Left ventricle myocardium superior (tissue), 1 donor: ENCODE results near the gene MAG. TPM values are rescaled to one million over a fixed set of nuclear protein-coding genes. Genes with fewer than 3 reads are reported as not detected.

Source experiments
- ATAC-seq: fragments of 200-7000 bp; cut with Tn5 transposase; one replicate; pipeline ENCODE4 v1.9.1; 2020; ENCODE audit warnings: mild to moderate bottlenecking, moderate library complexity
- DNase-seq: peaks from one replicate; pipeline ENCODE4 v3.0.0-alpha.2; 2020
- intact Hi-C: fragments of 100-400 bp; cut with micrococcal nuclease; formaldehyde crosslinking; loops from one replicate; pipeline ENCODE4 v1.11.0; 2022
- total RNA-seq: library from RNA; stranded (reverse); fragmentation: NEBNext Ultra II Directional; extraction: Animal tissue kit (Norgen Biotek cat#: 25700); gene quantifications from one replicate; pipeline ENCODE4 v1.2.1, GENCODE V29; 2021
- donor health status: DM: no; HTN: yes; CAD: no; lungs with severe emphysema.

Gene MAG
- total RNA-seq, 1 donor from 2014 or later = not detected

DNA sequence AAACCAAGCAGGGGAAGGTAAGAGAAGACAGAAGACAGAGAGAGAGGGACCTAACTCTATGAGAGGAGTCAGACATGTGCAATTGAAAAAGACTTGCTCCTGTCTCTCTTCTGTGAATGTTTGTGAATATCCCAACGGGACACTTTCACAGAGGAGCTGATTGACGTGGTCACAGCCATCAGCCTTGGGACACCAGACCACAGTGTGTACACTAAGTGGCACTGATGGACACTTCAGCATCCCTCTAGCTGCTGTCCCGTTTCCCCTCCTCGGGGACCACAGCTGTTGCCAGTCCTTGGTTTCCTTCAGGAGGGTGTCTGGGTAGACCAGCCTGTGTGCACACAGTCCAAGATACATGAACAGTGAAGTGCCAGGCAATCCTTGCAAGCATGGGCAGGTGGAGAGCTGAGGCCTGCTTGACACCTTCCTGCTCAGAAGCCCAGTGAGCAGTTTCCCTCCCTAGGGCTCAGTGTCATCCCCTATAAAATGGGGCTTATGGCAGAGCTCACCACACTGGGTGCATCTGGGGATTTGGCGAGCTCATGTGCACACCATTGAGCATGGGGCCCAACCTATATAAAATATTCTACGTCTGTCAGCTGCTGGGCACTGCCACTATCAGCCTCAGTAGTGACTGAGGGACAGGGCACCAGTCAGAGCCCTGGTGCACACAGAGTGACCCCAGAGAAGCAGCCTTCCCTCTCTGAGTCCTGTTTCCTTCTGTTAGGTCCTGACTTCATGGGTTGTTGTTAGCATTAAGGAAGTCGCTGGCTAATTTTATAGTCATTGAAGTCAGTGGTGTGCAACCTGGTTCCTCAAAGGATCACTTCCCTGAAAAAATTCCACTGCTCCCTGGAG lies 27.5 kb upstream of the MAG start:
- intact Hi-C loops = no loop called here
- ATAC-seq (no peak), DNase-seq (peak; percentile 14)

DNA sequence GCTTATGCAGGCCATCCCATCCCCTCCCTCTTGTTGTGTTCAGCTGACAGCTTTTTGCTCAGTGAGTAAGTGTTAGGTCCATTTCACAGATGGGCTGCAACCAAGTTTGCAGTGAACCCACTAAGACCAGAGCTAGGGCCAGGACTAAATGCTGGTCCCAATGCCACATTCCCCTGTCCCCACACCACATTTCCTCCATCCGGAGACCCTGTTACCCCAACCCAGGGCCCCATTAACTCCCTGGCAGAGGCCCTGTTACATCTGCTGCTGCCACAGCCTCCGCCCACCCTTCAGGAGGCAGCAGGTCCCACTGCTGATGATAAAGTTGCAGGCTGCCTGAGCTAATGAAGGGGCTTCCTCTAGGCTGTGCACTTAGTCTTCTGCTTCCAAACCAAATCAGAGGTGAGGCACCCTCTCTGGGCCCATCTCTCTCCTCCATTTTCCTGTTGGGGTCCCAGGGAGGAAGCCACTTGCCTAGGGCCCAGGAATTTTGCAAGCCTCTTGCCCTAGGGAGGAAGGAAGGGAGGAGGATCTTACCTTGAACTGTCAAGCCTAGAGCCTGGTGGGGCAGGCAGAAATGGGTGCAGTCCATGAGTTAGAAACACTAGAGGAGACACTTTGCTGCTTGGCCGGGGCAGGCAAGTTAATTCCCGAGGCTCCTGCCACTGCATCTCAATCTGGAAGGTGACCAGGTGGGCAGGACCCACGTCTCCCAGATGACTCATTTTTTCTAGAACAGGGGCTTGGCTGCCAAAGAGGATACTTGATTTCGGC lies 26.6 kb upstream of the MAG start:
- DNase-seq = peak; percentile 20
- no peak for ATAC-seq
- intact Hi-C loops = no loop called here

DNA sequence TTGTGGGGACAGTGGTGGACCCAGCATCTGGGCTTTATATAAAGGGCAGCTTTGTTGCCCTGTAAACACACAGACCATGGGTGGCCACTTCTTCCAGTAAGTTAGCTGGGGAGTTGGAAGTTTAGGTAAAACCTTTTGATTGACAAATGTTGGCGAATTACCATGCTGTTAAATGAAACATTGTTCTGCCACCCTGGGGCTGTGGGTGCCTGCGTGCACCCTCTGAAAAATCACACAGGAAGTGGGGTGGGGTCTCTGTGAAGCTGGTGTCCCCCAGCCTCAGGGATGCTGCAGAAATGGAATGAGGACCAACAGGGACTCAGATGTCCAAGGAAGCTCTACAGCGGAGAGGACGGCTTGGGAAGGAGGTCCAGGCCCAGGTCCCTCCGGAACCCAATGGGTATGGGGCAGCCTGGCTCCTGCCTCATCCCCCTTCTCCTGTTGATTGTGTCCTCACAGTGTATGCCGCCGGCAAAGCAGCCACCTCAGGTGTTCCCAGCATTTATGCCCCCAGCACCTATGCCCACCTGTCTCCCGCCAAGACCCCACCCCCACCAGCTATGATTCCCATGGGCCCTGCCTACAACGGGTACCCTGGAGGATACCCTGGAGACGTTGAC lies 26.0 kb upstream of the MAG start:
- DNase-seq = peak; percentile 39
- ATAC-seq = no peak
- intact Hi-C loops = no loop called here

DNA sequence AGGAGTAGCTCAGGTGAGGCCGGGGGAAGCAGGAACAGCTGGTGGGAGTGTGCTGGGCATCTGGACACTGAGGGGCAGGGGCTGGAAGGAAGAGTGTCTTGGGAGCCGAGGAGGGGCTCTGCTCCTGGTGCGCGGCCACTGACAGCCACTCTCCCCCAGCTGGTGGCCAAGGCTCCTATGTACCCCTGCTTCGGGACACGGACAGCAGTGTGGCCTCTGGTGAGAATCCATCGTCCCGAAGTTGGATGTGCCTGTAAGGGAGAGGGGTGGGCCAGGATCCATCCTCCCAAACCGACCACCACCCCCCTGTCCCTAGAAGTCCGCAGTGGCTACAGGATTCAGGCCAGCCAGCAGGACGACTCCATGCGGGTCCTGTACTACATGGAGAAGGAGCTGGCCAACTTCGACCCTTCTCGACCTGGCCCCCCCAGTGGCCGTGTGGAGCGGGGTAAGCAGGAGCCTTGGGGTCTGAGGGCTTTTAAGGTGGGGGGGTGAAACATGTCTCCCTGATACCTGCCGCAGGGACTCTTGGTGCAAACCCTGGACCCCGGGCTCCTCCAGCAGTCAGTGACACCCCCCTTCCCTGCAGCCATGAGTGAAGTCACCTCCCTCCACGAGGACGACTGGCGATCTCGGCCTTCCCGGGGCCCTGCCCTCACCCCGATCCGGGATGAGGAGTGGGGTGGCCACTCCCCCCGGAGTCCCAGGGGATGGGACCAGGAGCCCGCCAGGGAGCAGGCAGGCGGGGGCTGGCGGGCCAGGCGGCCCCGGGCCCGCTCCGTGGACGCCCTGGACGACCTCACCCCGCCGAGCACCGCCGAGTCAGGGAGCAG lies 25.2 kb upstream of the MAG start:
- intact Hi-C loops = no loop called here
- DNase-seq (peak; percentile 61), ATAC-seq (peak; percentile 15)

DNA sequence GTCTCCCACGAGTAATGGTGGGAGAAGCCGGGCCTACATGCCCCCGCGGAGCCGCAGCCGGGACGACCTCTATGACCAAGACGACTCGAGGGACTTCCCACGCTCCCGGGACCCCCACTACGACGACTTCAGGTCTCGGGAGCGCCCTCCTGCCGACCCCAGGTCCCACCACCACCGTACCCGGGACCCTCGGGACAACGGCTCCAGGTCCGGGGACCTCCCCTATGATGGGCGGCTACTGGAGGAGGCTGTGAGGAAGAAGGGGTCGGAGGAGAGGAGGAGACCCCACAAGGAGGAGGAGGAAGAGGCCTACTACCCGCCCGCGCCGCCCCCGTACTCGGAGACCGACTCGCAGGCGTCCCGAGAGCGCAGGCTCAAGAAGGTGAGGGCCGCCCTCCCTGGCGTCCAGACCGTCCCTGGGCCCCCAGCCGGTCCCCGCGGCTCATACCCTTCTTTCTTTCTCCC lies 24.6 kb upstream of the MAG start:
- intact Hi-C loops = no loop called here
- DNase-seq = peak; percentile 79
- ATAC-seq = peak; percentile 57

DNA sequence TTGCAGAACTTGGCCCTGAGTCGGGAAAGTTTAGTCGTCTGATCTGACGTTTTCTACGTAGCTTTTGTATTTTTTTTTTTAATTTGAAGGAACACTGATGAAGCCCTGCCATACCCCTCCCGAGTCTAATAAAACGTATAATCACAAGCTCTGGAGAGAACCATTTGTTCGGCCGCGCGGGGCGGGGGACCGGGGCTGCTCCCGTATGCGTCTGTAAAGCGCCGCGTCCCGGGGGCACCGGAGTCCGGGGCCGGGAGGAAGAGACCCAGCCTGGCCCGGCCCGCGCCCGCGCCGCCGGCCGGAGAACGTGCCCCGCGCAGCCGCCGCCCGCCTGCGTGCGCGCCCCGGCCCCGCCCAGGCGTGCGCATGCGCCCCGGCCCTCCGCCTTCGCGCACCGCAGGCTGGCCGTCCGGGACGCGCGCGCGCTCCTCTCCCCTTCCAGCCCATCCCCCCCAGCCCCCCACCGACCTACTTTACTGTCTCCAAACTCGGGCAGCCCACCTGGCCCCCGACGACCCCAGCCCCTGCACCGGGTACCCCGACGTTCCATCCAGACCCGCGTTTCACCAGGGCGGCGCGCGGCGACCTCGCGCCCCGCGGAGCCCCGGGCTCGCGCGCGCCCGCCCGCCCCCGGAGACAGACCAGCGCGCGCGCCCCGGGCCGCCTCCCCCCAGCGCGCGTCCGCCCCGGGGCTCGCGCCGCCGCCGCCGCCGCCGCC lies 24.0 kb upstream of the MAG start:
- intact Hi-C loops = no loop called here

DNA sequence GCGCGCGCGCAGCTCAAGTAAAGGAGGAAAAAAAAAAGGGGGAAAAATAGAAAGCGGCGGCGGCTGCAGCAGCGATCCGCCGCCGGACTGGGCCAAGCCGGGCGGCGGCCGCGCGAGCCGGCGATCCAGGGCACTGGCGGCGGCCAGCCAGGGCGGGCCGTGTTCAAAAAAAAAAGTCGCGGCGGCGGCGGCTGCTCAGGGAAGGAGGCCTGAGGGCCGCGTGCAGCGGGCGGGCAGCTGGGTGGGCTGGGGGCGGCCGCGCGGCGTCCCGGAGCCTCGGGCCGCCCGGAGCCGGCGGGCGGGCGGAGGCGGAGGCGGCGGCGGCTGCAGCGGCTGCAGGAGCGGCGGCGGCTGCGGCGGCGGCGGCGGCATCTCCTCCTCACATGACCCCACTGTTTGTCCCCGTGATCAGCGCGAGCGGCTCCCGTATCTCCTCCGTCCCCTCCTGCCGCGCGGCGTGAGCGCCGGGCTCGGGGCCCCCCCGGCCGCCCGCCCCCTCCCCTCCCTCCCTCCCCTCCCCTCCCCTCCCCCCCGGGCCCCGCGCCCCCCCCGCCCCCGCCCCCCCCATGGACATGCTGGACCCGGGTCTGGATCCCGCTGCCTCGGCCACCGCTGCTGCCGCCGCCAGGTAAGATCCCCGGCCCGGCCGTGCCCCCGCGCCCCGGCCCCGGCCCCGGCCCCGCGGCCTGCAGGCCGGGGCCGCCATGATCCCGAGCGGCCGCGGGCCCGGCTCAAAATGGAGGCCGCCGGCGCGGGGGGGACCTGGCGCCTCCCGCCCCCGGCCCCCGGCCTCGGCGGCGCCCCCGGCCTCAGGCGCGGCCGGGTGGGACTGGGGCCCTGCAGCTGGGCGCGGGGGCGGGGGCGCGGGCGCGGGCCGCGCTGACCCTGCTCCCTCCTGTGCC lies 23.2 kb upstream of the MAG start, which contains the start of gene USF2:
Gene USF2, plus strand, starts transcription at position 427 of the 902 bp plus-strand sequence. Its CDS starts 140 bp downstream, at position 567.
- DNase-seq = peak; percentile 85
- intact Hi-C loops = no loop called here
- ATAC-seq = peak; percentile 9

More for the DNA sequence above, 24.0 kb upstream of the MAG start:
- peak; percentile 91 for DNase-seq
- peak; percentile 76 for ATAC-seq

DNA sequence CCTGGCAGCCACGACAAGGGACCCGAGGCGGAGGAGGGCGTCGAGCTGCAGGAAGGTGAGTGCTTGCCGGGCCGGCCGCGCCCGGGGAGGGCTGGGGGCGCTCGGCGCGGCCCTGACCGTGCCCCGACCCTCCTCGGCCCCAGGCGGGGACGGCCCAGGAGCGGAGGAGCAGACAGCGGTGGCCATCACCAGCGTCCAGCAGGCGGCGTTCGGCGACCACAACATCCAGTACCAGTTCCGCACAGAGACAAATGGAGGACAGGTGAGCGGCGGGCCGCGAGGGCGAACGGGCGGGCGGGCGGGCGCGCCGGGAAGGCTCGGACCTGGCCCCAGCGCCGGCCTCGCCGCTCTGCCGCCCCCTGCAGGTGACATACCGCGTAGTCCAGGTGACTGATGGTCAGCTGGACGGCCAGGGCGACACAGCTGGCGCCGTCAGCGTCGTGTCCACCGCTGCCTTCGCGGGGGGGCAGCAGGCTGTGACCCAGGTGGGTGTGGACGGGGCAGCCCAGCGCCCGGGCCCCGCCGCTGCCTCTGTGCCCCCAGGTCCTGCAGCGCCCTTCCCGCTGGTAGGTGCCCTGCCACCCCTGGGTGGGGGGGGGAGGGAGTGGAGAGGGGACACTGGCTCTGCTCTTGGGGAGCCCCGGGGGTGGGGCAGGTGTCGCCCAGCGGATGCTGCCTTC lies 22.4 kb upstream of the MAG start:
- intact Hi-C loops = no loop called here
- ATAC-seq (peak; percentile 55), DNase-seq (peak; percentile 91)

DNA sequence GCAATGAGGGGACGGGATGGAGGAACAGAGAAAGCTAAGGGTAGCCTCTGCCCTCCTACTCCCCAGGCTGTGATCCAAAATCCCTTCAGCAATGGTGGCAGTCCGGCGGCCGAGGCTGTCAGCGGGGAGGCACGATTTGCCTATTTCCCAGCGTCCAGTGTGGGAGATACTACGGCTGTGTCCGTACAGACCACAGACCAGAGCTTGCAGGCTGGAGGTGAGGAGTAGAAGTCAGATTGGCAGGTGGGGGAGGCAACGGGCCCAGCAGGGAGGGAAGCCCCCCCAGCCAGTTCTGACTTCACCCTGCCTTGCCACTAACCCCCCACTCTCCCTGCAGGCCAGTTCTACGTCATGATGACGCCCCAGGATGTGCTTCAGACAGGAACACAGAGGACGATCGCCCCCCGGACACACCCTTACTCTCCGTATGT lies 21.6 kb upstream of the MAG start:
- DNase-seq (no peak), ATAC-seq (no peak)
- intact Hi-C loops = no loop called here

DNA sequence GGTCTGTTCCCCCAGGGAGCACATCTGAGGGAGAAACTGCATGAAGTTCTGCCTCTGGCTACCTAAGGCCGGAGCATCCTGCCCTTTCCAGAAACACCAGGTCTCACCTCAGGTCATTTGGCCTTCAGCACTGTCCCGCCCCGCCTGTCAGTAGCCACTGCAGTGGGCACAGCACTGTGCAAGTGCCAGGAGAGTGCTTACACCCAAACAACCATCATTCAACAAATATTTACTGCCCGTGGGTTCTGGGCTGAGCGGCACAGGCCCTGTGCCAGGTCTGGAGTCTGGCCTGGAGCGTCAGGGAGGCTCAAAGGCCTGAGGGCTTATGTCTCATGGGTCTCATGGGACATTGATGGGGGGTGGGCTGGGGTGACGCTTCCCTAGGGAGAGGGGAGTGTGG lies 20.4 kb upstream of the MAG start:
- ATAC-seq (no peak), DNase-seq (no peak)
- intact Hi-C loops = no loop called here

DNA sequence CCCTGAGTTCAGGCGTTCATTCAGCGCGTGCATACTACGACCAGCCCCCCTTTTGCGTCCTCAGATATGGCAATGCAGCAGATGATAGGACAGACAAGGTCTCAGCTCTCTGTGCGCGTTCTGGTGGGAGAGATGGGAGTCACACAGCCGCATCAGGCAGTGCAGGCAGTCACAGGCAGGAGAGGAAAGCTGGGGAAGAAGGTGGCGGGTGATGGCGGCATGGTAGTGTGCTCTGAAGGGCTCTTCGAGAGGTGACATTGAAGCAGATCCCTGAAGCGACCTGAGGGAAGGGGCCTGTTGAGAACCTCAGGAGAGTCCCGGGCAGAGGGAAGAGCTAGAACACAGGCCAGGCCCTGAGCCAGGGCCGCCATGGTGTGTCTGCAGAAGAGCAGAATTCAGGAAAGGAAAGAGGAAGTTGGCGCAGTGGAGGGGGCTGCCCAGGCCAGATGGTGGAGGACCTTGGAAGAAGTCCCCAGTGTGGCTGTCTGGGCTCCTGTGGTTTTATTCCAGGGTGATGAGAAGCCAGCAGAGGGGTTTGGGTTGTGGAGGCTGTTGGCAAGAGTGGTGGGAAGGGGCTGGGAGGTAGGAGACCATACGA lies 19.7 kb upstream of the MAG start:
- intact Hi-C loops = no loop called here
- DNase-seq = peak; percentile 63
- ATAC-seq = no peak

DNA sequence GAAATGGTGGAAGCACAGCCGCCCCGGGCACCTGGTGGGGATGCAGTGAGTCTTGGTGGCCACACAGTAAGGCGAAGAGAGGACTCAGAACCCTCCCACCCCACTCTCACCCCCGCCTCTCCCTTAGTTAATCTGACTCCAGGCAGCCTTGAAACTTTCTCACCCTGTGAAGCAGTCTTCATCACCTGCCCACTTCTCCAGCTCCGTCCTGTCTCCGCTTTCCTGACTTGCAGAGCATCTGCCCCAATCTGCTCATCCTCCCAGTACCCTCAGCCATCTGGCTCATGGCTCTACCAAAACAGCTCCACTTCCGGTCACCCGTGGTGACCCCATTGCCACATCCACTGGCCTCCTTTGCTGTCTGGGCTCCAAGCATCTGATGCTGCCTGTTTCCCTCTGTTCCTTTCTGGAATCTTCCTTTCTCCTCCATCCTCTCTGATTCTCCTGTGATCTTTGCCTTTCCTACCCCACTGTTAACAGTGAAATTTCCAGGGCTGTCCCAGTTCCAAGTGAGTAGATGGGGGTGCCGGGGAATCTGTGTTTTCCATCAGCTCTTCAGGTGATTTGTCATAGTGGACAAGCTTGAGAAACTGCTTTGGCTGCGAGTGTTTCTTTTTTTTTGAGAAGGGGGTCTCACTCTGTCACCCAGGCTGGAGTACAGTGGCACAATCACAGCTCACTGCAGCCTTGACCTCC lies 18.9 kb upstream of the MAG start:
- intact Hi-C loops = no loop called here
- ATAC-seq (no peak), DNase-seq (no peak)

DNA sequence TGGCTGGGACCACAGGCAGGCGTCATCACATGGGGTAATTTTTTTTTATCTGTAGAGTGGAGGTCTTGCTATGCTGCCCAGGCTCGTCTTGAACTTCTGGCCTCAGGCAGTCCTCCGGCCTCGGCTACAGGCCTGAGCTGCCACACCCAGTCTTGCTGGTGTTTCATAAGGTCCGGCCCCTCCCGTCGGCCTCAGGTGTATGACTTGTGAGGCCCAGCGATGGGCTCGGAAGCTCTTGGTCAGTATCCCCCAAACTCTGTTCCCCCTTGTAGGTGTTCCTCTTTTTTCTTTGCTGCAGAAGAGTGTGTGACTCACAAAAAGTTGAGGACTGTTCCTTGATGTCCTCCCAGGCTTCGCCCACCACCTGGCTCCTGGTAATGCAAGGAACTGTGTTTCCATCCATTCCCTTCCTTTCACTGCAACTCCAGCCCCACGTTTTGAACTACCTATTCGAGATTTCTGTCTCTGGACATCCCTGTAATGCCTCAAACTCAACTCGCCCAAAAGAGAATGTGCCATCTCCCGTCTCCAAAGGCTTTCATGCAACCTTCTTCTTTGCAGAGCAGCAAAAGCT lies 18.2 kb upstream of the MAG start:
- DNase-seq (no peak), ATAC-seq (no peak)
- intact Hi-C loops = no loop called here

DNA sequence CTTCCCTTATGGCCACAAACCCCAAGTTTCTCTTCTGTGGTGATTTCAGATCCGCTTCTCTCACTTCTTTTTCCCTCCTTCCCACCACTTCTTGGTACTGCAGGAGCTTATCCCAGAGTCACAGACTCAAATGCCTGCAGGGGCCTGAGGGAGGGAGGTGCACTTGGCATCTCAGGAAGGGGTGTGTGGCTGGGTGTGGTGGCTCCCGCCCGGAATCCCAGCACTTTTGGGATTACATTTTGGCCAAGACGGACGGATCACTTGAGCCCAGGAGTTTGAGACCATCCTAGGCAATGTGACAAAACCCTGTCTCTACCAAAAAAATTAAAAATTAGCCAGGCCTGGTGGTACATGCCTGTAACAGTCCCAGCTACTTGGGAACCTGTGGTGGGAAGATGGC lies 17.6 kb upstream of the MAG start:
- intact Hi-C loops = no loop called here
- no peak for DNase-seq
- no peak for ATAC-seq

DNA sequence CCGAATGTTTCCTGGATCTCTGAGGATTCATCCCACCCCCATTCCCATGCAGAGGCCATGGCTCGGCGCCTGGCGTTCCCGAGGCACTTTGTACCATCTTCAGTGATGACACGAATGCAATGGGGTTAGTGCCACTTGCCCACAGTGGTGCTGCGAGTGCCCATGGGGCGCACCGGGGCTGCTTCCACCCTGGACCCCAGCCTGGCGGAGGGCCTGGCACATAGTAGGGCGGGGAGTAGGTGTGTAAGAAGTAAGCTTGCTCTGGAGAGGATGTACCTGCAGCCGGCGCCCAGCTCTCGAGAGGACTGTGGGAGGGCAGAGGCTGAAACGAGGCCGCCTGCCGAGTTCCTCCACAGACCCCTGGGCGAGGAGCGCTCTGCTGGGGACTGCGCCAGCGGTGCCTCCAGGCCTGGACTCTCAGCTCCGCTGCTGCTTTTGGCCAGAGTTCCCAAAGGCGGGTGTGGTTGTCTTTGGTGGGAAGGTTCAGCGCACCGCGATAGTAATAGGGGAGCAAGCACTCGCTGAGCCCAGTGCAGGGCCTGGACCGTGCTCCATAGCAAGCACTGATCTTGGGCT lies 15.2 kb upstream of the MAG start:
- intact Hi-C loops = no loop called here

More for the DNA sequence above, 15.2 kb upstream of the MAG start:
- ATAC-seq (no peak), DNase-seq (no peak)
